ENCODE measurements around the gene KCNK6. TPM values are rescaled to one million over a fixed set of nuclear protein-coding genes. Genes with fewer than 3 reads are reported as not detected.
"Not testable (repeated sequence)": the region's sequence is repeated elsewhere in the genome, so short reads cannot be mapped to it uniquely, and the experiment has no call there.

Gene KCNK6
- polyA plus RNA-seq, 1 donor, result 4.7 TPM

GRCh38 chr19:38360351-38360750 is 40.7 kb downstream of the KCNK6 start:
- no peak for DNase-seq
- no CpG with 5 or more reads among the region's 9 CpGs for WGBS (ENCODE audit: insufficient coverage, low lambda C conversion rate)
- no peak overlapping the region for H3K27ac ChIP-seq (ENCODE audit: low read length)
- peaks cover 4% of the 10 kb centered on the region for H3K9me3 ChIP-seq (ENCODE audit: control insufficient read depth, low read depth, low read length)
- H3K27me3 ChIP-seq (ENCODE audit: control insufficient read depth, insufficient read depth, low read length), result peaks cover 56% of the 10 kb centered on the region
- H3K4me3 ChIP-seq (ENCODE audit: low read length), result no peak overlapping the region
- H3K36me3 ChIP-seq (ENCODE audit: control insufficient read depth, insufficient read depth, low read length), result no peaks in the 10 kb centered on the region
- peaks cover 9% of the 10 kb centered on the region for H3K4me1 ChIP-seq (ENCODE audit: control insufficient read depth, insufficient read depth, low read length)

GRCh38 chr19:38360839-38361631 is 41.4 kb downstream of the KCNK6 start:
- DNase-seq, result no peak
- Histone ChIP-seq H3K27ac (ENCODE audit: low read length) (no peak overlapping the region), H3K4me1 (ENCODE audit: control insufficient read depth, insufficient read depth, low read length) (peaks cover 9% of the 10 kb centered on the region), H3K4me3 (ENCODE audit: low read length) (peak overlapping the region; percentile 40), H3K9me3 (ENCODE audit: control insufficient read depth, low read depth, low read length) (peaks cover 4% of the 10 kb centered on the region), H3K27me3 (ENCODE audit: control insufficient read depth, insufficient read depth, low read length) (peaks cover 53% of the 10 kb centered on the region), H3K36me3 (ENCODE audit: control insufficient read depth, insufficient read depth, low read length) (no peaks in the 10 kb centered on the region)
- WGBS (ENCODE audit: insufficient coverage, low lambda C conversion rate), result no CpG with 5 or more reads among the region's 23 CpGs

- Histone ChIP-seq H3K4me3 (ENCODE audit: low read length) (peak overlapping the region; percentile 55), H3K27ac (ENCODE audit: low read length) (no peak overlapping the region)
Observed at GRCh38 chr19:38361633-38362075, 42.0 kb downstream of the KCNK6 start.

GRCh38 chr19:38362076-38362945 is 42.7 kb downstream of the KCNK6 start:
- Histone ChIP-seq H3K4me1 (ENCODE audit: control insufficient read depth, insufficient read depth, low read length) (peaks cover 9% of the 10 kb centered on the region), H3K27ac (ENCODE audit: low read length) (no peak overlapping the region), H3K27me3 (ENCODE audit: control insufficient read depth, insufficient read depth, low read length) (peaks cover 41% of the 10 kb centered on the region), H3K4me3 (ENCODE audit: low read length) (peak overlapping the region; percentile 55), H3K9me3 (ENCODE audit: control insufficient read depth, low read depth, low read length) (peaks cover 4% of the 10 kb centered on the region), H3K36me3 (ENCODE audit: control insufficient read depth, insufficient read depth, low read length) (no peaks in the 10 kb centered on the region)
- DNase-seq, result peak; percentile 29 to 57
- WGBS (ENCODE audit: insufficient coverage, low lambda C conversion rate), result no CpG with 5 or more reads among the region's 68 CpGs

More at GRCh38 chr19:38361633-38362075, 42.0 kb downstream of the KCNK6 start:
- peak; percentile 32 to 71 for DNase-seq
- Histone ChIP-seq H3K4me1 (ENCODE audit: control insufficient read depth, insufficient read depth, low read length) (peaks cover 9% of the 10 kb centered on the region), H3K27me3 (ENCODE audit: control insufficient read depth, insufficient read depth, low read length) (peaks cover 47% of the 10 kb centered on the region), H3K9me3 (ENCODE audit: control insufficient read depth, low read depth, low read length) (peaks cover 4% of the 10 kb centered on the region), H3K36me3 (ENCODE audit: control insufficient read depth, insufficient read depth, low read length) (no peaks in the 10 kb centered on the region)
- no CpG with 5 or more reads among the region's 37 CpGs for WGBS (ENCODE audit: insufficient coverage, low lambda C conversion rate)

GRCh38 chr19:38362946-38363688 is 43.5 kb downstream of the KCNK6 start:
- H3K27ac ChIP-seq (ENCODE audit: low read length); DNase-seq; H3K4me1 ChIP-seq (ENCODE audit: control insufficient read depth, insufficient read depth, low read length); H3K36me3 ChIP-seq (ENCODE audit: control insufficient read depth, insufficient read depth, low read length); H3K9me3 ChIP-seq (ENCODE audit: control insufficient read depth, low read depth, low read length); H3K4me3 ChIP-seq (ENCODE audit: low read length): not testable (repeated sequence)
- peaks cover 37% of the 10 kb centered on the region for H3K27me3 ChIP-seq (ENCODE audit: control insufficient read depth, insufficient read depth, low read length)
- no CpG with 5 or more reads among the region's 16 CpGs for WGBS (ENCODE audit: insufficient coverage, low lambda C conversion rate)

GRCh38 chr19:38367041-38367440 is 47.4 kb downstream of the KCNK6 start:
- Histone ChIP-seq H3K4me3 (ENCODE audit: low read length) (no peak overlapping the region), H3K27ac (ENCODE audit: low read length) (no peak overlapping the region), H3K9me3 (ENCODE audit: control insufficient read depth, low read depth, low read length) (peaks cover 4% of the 10 kb centered on the region), H3K27me3 (ENCODE audit: control insufficient read depth, insufficient read depth, low read length) (peaks cover 1% of the 10 kb centered on the region), H3K36me3 (ENCODE audit: control insufficient read depth, insufficient read depth, low read length) (no peaks in the 10 kb centered on the region), H3K4me1 (ENCODE audit: control insufficient read depth, insufficient read depth, low read length) (peaks cover 7% of the 10 kb centered on the region)
- WGBS (ENCODE audit: insufficient coverage, low lambda C conversion rate), result 58% methylated on average over 3 of the region's 12 CpGs
- DNase-seq, result no peak

- H3K27ac ChIP-seq (ENCODE audit: low read length), result no peak overlapping the region
- WGBS (ENCODE audit: insufficient coverage, low lambda C conversion rate), result no CpG with 5 or more reads among the region's 2 CpGs
- no peaks in the 10 kb centered on the region for H3K4me1 ChIP-seq (ENCODE audit: control insufficient read depth, insufficient read depth, low read length)
- no peaks in the 10 kb centered on the region for H3K27me3 ChIP-seq (ENCODE audit: control insufficient read depth, insufficient read depth, low read length)
- no peak for DNase-seq
- H3K36me3 ChIP-seq (ENCODE audit: control insufficient read depth, insufficient read depth, low read length), result no peaks in the 10 kb centered on the region
- H3K9me3 ChIP-seq (ENCODE audit: control insufficient read depth, low read depth, low read length), result peaks cover 1% of the 10 kb centered on the region
- no peak overlapping the region for H3K4me3 ChIP-seq (ENCODE audit: low read length)
Observed at GRCh38 chr19:38369584-38369983, 49.9 kb downstream of the KCNK6 start.

GRCh38 chr19:38370299-38370698 is 50.7 kb downstream of the KCNK6 start:
- WGBS (ENCODE audit: insufficient coverage, low lambda C conversion rate), result no CpG with 5 or more reads among the region's 12 CpGs
- no peak overlapping the region for H3K4me3 ChIP-seq (ENCODE audit: low read length)
- H3K36me3 ChIP-seq (ENCODE audit: control insufficient read depth, insufficient read depth, low read length), result no peaks in the 10 kb centered on the region
- no peaks in the 10 kb centered on the region for H3K9me3 ChIP-seq (ENCODE audit: control insufficient read depth, low read depth, low read length)
- no peak overlapping the region for H3K27ac ChIP-seq (ENCODE audit: low read length)
- peaks cover under 1% of the 10 kb centered on the region for H3K4me1 ChIP-seq (ENCODE audit: control insufficient read depth, insufficient read depth, low read length)
- DNase-seq, result no peak
- H3K27me3 ChIP-seq (ENCODE audit: control insufficient read depth, insufficient read depth, low read length), result no peaks in the 10 kb centered on the region

- Histone ChIP-seq H3K27me3 (ENCODE audit: control insufficient read depth, insufficient read depth, low read length) (no peaks in the 10 kb centered on the region), H3K4me3 (ENCODE audit: low read length) (no peak overlapping the region), H3K27ac (ENCODE audit: low read length) (no peak overlapping the region), H3K9me3 (ENCODE audit: control insufficient read depth, low read depth, low read length) (no peaks in the 10 kb centered on the region), H3K36me3 (ENCODE audit: control insufficient read depth, insufficient read depth, low read length) (peaks cover 1% of the 10 kb centered on the region), H3K4me1 (ENCODE audit: control insufficient read depth, insufficient read depth, low read length) (peaks cover 8% of the 10 kb centered on the region)
- DNase-seq, result no peak
- WGBS (ENCODE audit: insufficient coverage, low lambda C conversion rate), result no CpG with 5 or more reads among the region's 6 CpGs
Observed at GRCh38 chr19:38371081-38371480, 51.4 kb downstream of the KCNK6 start.

GRCh38 chr19:38373907-38374331 is 54.3 kb downstream of the KCNK6 start:
- Histone ChIP-seq H3K4me3 (ENCODE audit: low read length) (peak overlapping the region; percentile 49), H3K27ac (ENCODE audit: low read length) (peak overlapping the region; percentile 89)
- WGBS (ENCODE audit: insufficient coverage, low lambda C conversion rate), result no CpG with 5 or more reads among the region's 6 CpGs

More at GRCh38 chr19:38373907-38374331, 54.3 kb downstream of the KCNK6 start:
- H3K4me1 ChIP-seq (ENCODE audit: control insufficient read depth, insufficient read depth, low read length), result peaks cover 11% of the 10 kb centered on the region
- H3K36me3 ChIP-seq (ENCODE audit: control insufficient read depth, insufficient read depth, low read length), result peaks cover 17% of the 10 kb centered on the region
- DNase-seq, result no peak
- no peaks in the 10 kb centered on the region for H3K27me3 ChIP-seq (ENCODE audit: control insufficient read depth, insufficient read depth, low read length)
- no peaks in the 10 kb centered on the region for H3K9me3 ChIP-seq (ENCODE audit: control insufficient read depth, low read depth, low read length)
